HG03520 (cell line): Measurements from ENCODE around the gene OR6V1.

Experiments
- ATAC-seq: cut with Tn5 transposase; IDR thresholded peaks from one replicate; pipeline ENCODE4 v1.9.1; 2021; ENCODE audit warnings: mild to moderate bottlenecking, moderate library complexity; ENCODE audit not compliant: unreplicated experiment

The OR6V1 gene

DNA sequence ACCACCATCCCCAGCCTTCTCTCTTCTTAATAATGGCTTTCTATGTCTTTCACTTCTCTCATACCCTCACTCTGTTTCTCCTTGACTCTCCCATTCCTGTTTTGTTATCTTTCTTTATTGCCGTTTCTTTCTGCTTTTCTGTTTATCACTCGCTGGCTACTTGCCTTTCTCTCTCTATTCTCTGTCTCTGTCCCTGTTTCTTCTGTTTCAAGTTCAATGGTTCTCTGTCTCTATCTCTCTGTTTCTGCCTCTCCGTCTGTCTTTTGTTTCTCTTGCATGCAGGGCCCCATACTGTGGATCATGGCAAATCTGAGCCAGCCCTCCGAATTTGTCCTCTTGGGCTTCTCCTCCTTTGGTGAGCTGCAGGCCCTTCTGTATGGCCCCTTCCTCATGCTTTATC, at the start of gene OR6V1:
Gene OR6V1, plus strand, starts transcription at position 301 of the 400 bp plus-strand sequence. Its CDS starts 0 bp downstream, at position 301.
- no peak for ATAC-seq

GRCh38 chr7:143002898-143003297, 49.2 kb upstream of the OR6V1 start:
- ATAC-seq: no peak

DNA sequence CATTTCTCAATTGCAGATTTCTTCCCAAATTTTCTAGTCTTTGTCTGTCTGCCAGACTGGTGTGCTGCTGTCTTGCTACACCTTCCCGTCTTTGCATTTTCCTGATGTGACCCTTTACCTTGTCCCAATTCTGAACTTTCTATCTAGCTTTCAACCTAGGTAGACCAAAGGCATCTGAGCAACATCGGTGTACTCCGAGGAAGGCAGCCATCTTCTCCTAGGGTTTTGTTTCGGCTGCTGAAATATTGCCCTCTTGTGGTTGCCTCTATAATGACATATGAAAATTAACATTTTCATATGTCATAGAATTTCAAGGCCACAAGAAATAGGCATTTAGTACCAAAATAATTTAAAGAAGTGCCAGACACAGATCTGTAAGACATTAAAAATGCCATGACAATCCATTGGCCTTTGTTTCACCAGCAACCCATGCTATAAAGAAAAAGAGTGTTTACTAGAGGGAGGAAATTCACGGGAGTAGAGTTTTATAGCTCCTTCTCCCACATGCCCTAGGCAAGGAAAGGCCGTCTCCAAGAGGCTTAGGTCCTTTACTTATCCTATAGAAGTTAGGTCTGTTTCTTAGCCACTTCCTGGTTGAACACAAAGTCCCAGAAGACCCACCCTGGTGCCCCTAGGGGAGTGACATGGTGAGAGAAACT, 48.6 kb upstream of the OR6V1 start:
- ATAC-seq: peak; percentile 50

DNA sequence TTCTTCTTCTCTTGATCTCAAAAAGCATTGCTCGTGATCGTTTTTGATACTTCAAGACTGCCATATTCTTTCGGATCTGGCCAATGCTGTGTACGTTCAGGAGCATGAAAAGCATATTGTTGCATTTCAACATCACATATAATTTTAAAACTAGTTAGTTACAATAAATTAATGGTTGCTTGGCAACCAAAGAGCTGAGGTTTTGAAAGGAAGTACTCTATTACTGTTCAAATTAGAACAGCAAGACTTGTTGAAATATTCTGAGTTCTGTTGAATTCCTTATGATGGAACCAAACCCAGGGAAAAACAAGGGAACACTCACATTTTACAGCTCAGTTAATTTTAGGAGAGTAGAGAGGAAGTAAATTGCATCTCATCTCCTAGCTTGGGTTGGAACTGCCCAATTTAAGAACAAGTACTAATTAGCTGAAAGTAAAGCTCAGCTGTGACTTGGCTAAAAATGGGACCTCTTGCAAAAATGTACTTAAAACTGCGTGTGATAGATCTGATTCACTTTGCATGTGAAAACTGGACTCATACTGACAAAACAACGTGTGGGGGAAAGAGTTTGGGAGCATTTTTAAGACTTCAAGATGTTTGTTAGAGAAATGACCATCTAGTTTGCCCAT, 46.4 kb upstream of the OR6V1 start:
- no peak for ATAC-seq

- peak; percentile 75 for ATAC-seq
Measured at GRCh38 chr7:143008007-143008901, 43.9 kb upstream of the OR6V1 start.

- no peak for ATAC-seq
Measured at GRCh38 chr7:143012001-143012400, 40.1 kb upstream of the OR6V1 start.

- ATAC-seq: no peak
Measured at GRCh38 chr7:143012409-143012808, 39.7 kb upstream of the OR6V1 start.

- ATAC-seq: no peak
Measured at GRCh38 chr7:143013473-143013872, 38.7 kb upstream of the OR6V1 start.

DNA sequence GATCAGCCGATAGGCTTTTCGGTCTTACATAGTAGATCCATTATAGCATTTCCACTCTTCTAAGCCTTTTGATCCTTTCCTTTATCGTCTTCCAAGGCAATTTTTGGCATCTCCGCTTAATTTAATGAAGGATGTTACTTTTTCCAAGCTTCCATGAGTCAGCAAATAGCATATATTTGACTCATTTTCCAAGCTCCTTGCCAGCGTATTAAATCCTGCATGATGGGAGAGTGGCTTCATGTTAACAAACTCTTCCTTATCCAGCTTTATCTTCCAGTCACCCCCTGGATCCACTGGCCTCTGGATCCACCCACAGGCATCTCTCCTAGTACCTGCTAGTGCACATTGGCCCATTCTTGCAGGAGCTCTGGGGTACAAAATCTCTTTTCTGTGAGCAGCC, 38.2 kb upstream of the OR6V1 start:
- no peak for ATAC-seq

DNA sequence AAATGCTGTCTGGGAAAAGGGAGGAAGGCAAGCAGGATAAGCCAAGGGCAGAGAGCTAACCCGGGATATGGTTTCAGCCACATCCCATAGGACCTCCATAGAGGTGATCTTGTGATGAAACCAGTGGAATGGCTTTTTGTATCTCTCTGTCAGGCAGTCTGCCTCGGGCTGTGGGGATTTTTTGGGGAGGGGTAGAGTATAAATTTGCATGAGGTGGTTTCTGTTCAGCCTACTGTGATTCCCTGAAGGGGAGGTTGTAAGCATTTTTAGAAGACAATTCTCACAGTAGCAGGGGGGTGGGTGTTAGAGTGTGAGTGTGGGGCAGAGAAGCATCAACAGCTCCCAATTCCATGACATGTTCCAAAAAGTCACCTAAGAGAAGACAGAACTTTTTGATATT, 37.1 kb upstream of the OR6V1 start:
- peak; percentile 84 for ATAC-seq

DNA sequence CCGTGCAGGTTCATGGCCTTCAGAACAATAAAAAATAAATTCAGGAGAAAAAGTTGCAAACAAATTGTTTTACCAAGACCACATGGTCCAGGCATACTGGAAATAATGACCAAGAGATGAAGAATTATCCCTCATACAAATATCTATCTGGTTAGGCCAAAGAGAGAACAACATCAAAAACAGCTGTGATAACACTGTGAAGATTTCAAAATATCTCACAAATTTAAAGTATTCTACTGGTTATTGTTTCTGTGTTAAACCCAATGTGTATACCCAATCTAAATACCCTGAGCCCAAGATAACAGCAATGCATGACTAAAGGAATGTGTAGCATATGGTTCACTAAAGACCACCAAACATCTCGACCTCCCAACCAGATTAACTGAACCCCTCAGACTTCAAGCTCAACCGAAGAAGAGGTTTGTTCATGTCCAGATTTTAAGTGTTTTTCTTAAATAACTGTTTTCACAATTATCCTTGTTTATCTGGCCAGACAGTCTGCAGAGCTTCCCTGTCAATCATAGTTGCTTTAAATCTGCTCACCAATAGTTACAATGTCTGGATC, 36.1 kb upstream of the OR6V1 start:
- no peak for ATAC-seq

- no peak for ATAC-seq
Measured at GRCh38 chr7:143016996-143017395, 35.1 kb upstream of the OR6V1 start.

DNA sequence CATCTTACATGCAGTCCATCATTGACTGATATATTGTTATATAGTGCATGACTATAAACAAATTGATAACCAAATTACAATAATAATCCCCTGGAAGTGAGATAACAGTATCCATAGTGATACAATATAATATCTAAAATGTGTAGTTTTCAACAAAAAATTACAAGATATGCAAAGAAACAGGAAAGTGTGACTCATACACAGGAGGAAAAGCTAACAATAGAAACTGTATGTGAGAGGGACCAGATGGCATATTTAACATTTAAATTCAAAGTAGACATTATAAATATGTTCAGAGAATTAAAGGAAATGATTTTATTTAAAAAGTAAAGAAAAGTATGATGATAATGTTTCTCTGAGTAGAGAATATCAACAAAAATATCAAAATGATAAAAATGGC, 33.2 kb upstream of the OR6V1 start:
- no peak for ATAC-seq

GRCh38 chr7:143023047-143023446, 29.1 kb upstream of the OR6V1 start:
- ATAC-seq: no peak

GRCh38 chr7:143025371-143025770, 26.8 kb upstream of the OR6V1 start:
- no peak for ATAC-seq

GRCh38 chr7:143027032-143027431, 25.1 kb upstream of the OR6V1 start, which contains the start of gene OR9A2:
Gene OR9A2, minus strand, starts transcription at chr7:143027132. Its CDS starts 0 bp downstream, at chr7:143027132.
- no peak for ATAC-seq

DNA sequence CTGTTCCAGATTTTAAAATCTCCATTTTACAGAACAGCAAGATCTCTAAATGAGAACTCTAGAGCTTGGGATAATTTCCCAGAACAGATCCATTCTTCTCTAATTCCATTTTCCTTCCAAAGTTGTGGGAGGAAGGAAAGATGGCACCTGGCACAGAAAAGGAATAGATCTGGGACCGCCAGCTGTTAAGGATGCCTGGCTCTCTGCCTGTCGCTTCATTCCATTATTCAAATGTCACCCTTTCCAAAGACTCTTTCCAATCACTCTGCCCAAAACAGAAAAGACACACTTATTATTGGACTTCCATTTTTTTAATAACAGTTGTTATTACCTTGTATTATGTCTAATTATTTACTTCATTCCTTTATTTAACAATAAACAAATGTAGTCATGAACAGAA, 24.5 kb upstream of the OR6V1 start:
- ATAC-seq: no peak

- no peak for ATAC-seq
Measured at GRCh38 chr7:143038635-143039034, 13.5 kb upstream of the OR6V1 start.

DNA sequence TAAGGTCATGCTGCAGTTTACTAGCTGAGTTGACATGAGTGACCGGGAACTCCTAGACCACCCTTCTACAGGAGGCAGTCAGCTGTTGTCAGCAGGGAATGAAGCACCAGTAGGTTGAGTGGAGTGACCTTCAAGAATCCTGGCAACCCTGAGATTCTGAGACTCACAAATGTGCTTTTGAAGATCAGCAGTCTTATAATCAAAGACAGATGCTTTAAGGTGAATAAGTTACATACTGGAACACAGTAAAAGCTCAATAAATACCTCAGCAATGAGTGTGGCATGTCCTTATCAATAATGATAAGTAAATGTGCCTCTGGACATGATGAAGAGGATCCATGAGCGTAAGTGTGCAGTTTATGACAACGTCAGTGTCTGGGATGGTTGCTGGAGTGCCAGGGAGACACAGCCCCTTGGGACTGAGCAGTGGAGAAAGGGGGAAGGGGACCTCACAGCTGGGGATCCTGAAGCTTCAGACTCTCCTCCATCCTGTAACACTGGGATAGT, 11.9 kb upstream of the OR6V1 start:
- no peak for ATAC-seq

DNA sequence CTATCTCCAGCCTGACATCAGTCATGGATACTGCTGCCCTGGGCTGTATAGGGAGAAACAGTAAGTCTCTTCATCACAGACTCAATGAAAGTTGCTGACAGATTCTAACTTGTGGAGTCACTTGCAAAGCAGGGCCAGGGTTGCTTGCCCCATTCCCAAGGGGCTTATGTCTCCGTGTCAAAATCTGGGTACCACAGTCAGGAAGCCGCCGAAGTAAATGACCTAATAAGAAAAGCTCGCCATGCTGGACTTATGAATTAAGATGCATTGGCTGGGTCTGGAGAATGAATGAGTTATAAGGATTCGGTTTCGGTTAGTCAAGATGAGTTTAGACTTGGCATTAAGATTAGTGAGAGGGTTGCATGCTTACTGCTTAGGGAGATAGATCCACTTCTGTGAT, 10.8 kb upstream of the OR6V1 start:
- no peak for ATAC-seq

GRCh38 chr7:143042159-143042789, 9.9 kb upstream of the OR6V1 start:
- ATAC-seq: no peak
